NK-92 (cell line): ENCODE measurements around the gene CELSR2.

Experiments
- DNase-seq: peaks from one replicate; lab custom pipeline; 2025; ENCODE audit not compliant: unreplicated experiment; lab: John Stamatoyannopoulos, UW

Gene CELSR2

GRCh38 chr1:109225711-109226445 lies 23.5 kb upstream of the CELSR2 start:
- DNase-seq = no peak

- DNase-seq = no peak
These were observed 21.2 kb upstream of the CELSR2 start for GRCh38 chr1:109228167-109228566.

GRCh38 chr1:109229531-109230127 lies 19.7 kb upstream of the CELSR2 start:
- DNase-seq = no peak

- DNase-seq = no peak
These were observed 18.3 kb upstream of the CELSR2 start for GRCh38 chr1:109231066-109231465.

- no peak for DNase-seq
These were observed 14.2 kb upstream of the CELSR2 start for GRCh38 chr1:109235137-109235536.

- DNase-seq = no peak
These were observed 11.8 kb upstream of the CELSR2 start for GRCh38 chr1:109237512-109237911.

GRCh38 chr1:109238382-109238781 lies 11.0 kb upstream of the CELSR2 start:
- no peak for DNase-seq

- DNase-seq = no peak
These were observed 10.3 kb upstream of the CELSR2 start for GRCh38 chr1:109239047-109239408.

GRCh38 chr1:109239409-109240068 lies 9.8 kb upstream of the CELSR2 start:
- no peak for DNase-seq

- DNase-seq = no peak
These were observed 8.9 kb upstream of the CELSR2 start for GRCh38 chr1:109240158-109241152.

- no peak for DNase-seq
These were observed 8.0 kb upstream of the CELSR2 start for GRCh38 chr1:109241344-109241743.

- no peak for DNase-seq
These were observed 7.4 kb upstream of the CELSR2 start for GRCh38 chr1:109241841-109242345.

GRCh38 chr1:109242387-109242786 lies 7.0 kb upstream of the CELSR2 start:
- no peak for DNase-seq

GRCh38 chr1:109243221-109243620 lies 6.1 kb upstream of the CELSR2 start:
- DNase-seq = no peak

GRCh38 chr1:109243860-109244552 lies 5.3 kb upstream of the CELSR2 start:
- no peak for DNase-seq

GRCh38 chr1:109246141-109246551 lies 3.2 kb upstream of the CELSR2 start:
- no peak for DNase-seq

GRCh38 chr1:109247401-109248365 lies 1.7 kb upstream of the CELSR2 start:
- DNase-seq = no peak

- DNase-seq = no peak
These were observed 919 bp upstream of the CELSR2 start for GRCh38 chr1:109248444-109248796.

- no peak for DNase-seq
These were observed 489 bp downstream of the CELSR2 start for GRCh38 chr1:109249654-109250401.
